HG03103 (cell line): ENCODE measurements around the gene EPB42.
"Not testable (repeated sequence)": the region's sequence is repeated elsewhere in the genome, so short reads cannot be mapped to it uniquely, and the experiment has no call there.

Experiments
- ATAC-seq: cut with Tn5 transposase; IDR thresholded peaks from one replicate; pipeline ENCODE4 v1.9.1; 2021; ENCODE audit warnings: low read depth; ENCODE audit not compliant: unreplicated experiment

The EPB42 gene

DNA sequence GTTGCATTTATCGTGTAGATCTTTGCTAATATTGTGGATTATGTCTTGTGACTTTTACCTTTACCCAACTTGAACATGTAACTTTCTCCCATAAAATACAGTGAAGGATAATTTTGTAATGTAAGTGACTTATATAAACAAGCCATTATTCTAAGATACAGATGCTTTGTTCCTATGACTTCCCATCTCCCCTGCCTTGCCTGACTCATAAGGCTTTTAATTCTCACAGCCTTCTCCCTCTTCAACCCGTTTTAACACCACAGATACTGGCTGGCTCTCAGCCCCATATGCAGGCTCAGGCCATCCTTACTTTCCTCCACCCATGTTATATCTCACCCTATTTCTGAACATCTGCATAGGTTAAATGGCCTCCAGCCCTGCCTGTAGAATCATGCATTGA, 31.5 kb downstream of the EPB42 start:
- ATAC-seq = no peak

DNA sequence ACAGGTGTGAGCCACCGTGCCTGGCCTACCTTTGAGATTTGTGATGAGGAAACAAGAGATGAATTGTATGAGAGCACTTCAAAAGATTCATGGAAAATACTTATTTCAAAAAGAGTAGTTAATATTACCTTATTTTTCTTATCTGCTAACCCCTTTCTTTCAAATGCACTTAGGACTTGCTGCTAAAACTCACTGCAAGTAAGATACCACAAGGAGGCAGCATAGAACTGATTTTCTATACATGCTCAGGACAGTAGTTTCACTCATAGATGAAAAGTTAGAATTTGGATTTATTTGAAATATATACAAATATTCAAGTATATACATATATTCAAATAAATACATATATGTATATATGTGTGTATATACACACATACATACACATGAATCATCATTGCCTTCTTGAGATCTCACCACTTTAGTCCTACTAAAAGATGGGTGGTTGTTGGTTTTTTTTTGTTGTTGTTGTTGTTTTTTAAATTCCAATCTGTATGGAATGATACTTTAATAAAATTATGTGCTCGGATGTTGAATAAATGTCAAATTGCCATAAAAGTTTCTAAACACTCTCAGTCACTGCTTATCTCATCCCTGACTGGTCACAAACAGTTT, 33.2 kb downstream of the EPB42 start:
- no peak for ATAC-seq

DNA sequence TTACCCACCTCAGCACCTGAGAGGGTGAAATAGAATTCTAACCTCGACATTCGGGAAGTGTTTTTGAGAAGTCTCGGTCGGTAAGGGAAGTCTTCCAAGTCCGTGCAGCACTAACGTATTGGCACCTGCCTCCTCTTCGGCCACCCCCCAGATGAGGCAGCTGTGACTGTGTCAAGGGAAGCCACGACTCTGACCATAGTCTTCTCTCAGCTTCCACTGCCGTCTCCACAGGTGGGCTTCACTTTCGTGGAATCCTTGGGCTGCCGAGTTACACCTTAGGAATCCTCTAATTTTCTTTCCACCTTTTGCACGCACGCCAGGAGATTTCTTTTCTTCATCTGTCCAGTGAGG, 34.8 kb downstream of the EPB42 start:
- peak; percentile 8 for ATAC-seq

DNA sequence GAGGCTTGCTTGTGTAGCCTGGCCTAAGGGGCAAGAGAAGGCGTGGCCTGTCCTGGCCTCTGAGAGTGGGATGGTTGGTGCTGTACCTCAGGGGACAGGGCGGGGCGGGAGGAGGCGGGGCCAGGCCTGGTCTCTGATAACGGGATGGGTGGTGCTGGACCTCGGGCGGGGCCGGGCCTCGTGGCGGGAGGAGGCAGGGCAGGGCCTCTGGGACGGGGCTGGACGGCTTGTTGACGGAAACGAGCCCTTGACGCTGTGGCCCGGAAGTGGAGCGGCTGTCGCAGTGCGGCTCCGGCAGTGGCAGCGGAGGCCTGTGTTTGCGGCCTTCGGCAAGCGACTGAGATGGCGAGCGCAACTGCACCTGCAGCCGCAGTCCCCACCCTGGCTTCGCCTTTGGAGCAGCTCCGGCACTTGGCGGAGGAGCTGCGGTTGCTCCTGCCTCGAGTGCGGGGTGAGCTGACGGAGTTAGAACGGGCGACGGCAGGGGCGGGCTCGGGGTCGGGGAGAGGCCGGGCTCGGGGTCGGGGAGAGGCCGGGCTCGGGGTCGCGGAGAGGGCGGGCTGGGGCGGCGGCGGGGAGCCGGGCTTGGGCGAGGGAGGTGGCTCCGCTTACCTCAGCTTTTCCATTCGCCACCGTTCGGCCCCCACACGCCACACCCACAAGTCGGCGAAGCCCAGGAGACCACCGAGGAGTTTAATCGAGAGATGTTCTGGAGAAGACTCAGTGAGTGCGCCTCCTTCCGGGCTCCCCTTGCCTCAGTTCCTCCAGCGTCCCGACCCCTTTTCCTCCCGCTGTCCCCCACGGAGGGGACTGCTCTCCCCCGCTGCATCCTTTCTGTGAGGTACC, 35.4 kb downstream of the EPB42 start, which contains the start of gene CCNDBP1:
Gene CCNDBP1 (plus strand): TSS at position 247 of the 846 bp plus-strand sequence. CDS start 96 bp downstream, at position 343.
- peak; percentile 91 for ATAC-seq

DNA sequence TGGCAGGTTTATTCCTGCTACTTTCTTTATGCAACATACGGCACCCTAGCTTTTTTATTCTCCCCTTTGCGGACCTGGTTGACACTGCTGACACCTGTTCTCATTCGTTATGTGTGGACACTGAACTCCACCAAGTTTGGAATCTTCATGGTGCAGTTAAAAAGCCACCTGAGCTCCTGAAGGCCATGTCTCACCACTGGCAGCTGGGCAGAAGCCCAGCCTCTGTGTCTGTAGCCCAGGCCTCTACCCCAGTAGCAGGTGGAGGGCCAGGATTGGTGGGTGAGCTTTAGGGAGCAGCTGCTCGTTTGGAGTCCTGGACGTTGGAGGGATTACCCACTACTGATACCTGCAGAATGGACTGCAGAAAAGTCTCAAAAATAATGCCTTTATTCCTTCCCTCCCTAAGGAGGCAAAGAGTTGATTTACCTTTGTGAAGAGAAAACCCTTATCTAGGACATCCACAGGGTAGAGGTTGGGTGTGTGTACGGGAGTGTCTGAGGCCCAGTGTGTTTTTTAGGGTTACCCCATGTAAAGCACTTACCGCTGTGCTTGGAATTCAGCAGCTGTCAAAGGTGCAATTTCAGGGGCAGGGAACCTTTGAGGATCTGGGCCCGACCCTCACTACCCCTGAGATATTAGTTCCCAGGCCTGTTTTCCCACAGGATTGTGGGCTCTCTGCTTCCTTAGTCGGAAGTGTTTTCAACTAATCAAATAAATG, 36.3 kb downstream of the EPB42 start:
- ATAC-seq = no peak

DNA sequence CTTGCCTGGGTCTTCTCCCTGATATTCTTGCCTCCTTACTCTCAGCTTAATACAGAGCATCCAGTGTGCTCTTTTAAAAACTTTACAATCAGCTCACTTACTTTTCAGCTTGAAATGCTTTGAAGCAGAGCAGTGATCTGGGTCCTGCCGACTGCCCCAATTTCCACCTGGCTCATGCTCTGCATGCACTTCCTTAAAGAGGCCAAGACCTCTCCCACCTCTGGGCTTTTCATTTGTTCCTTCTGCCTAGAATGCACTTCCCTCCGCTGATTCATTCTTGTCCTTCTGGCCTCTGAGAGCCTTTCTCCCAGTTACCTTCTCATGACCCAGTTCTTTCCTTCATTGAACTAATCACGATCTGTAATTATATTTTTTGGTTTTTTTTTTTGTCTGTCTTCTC, 37.5 kb downstream of the EPB42 start:
- ATAC-seq = no peak

DNA sequence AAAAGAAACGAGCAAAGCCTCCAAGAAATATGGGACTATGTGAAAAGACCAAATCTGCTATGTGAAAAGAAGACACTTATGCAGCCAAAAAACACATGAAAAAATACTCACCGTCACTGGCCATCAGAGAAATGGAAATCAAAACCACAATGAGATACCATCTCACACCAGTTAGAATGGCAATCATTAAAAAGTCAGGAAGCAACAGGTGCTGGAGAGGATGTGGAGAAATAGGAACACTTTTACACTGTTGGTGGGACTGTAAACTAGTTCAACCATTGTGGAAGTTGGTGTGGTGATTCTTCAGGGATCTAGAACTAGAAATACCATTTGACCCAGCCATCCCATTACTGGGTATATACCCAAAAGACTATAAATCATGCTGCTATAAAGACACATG, 43.7 kb downstream of the EPB42 start:
- not testable (repeated sequence) for ATAC-seq

DNA sequence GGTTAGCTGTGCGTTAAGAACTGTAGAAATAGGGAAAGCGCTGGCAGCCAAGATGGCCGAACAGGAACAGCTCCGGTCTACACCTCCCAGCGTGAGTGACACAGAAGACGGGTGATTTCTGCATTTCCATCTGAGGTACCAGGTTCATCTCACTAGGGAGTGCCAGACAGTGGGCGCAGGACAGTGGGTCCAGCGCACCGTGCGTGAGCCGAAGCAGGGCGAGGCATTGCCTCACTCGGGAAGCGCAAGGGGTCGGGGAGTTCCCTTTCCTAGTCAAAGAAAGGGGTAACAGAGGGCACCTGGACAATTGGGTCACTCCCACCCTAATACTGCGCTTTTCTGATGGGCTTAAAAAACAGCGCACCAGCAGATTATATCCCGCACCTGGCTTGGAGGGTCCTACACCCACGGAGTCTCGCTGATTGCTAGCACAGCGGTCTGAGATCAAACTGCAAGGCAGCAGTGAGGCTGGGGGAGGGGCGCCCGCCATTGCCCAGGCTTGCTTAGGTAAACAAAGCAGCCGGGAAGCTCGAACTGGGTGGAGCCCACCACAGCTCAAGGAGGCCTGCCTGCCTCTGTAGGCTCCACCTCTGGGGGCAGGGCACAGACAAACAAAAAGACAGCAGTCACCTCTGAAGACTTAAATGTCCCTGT, 45.0 kb downstream of the EPB42 start:
- not testable (repeated sequence) for ATAC-seq

DNA sequence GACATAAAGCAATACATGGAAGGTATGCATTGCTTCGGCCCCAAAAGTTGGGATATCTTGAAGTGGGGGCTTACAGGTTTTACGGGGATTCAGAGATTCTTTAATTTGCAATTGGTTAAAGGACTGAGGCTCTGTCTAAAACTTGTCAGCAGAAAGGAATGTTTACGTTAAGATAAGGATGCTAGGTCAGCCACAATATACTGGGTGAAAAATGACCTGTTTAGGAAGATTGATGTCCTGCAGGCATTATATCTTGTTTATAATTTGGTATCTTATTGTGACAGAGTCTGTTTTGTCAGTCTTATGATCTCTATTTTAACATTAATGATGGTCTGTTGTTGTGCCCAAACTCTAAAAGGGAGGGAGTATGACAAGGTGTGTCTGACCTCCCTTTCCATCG, 50.9 kb downstream of the EPB42 start:
- ATAC-seq = no peak

DNA sequence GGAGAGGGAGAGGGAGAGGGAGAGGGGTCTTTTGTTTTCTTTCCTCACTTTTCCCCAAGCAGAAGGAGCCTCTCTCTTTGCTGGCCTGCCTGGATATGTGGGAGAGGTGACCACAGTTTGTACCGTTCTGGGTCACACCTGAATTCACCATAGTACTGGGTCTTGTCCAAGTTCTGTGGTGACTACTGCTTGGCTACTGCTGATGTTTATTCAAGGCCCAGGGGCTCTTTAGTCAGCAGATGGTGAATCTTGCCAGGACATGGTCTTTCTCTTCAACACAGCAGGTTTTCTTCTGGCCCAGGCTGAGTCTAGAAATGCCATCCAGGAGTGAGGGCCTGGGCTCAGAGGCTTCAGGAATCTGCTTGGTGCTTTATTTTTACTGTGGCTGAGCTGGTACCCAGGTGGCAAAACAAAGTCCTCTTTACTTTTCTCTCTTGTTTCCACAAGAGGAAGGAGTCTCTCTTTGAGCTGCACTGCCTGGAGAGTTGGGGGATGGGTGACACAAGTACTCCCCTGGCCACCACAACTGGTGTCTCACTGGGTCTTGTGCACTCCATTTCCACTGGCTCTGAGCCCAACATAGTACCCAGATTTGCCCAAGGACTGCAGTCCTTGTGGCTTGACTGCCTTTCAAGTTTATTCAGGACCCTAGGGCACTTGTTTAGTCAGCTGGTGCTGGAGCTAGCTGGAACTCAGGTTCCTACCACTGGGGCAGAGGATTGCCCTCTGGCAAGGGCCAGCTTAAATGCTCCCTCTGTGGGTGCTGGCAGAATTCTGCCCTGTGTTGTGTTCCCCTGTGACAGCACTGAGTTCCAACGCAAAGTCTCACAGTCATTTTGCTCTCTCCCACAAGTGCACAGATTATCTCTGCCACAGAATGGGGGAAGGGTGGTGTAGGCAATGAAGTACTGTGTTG, 52.4 kb downstream of the EPB42 start:
- no peak for ATAC-seq

DNA sequence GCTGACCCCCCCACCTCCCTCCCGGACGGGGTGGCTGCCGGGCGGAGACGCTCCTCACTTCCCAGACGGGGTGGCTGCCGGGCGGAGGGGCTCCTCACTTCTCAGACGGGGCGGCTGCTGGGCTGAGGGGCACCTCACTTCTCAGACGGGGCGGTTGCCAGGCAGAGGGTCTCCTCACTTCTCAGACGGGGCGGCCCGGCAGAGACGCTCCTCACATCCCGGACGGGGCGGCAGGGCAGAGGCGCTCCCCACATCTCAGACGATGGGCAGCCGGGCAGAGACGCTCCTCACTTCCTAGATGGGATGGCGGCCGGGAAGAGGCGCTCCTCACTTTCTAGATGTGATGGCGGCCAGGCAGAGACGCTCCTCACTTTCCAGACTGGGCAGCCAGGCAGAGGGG, 53.6 kb downstream of the EPB42 start:
- not testable (repeated sequence) for ATAC-seq

DNA sequence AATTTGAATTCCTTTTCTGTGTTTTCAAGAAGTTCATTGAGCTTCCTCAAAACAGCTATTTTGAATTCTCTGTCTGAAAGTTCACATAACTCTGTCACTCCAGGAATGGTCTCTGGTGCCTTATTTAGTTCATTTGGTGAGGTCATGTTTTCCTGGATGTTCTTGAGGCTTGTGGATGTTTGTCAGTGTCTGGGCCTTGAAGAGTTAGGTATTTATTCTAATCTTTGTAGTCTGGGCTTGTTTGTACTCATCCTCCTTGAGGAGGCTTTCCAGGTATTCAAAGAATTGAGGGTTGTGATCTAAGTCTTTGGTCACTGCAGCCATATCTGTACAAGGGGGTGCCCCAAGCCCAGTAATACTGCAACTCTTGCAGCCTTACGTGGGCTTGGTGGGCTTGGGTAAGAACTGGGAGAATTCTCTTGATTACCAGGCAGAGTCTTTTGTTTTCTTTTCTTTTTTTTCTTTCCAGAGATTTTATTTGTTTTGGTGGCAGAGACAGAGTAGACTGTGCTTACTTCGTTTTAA, 55.0 kb downstream of the EPB42 start:
- ATAC-seq = no peak

DNA sequence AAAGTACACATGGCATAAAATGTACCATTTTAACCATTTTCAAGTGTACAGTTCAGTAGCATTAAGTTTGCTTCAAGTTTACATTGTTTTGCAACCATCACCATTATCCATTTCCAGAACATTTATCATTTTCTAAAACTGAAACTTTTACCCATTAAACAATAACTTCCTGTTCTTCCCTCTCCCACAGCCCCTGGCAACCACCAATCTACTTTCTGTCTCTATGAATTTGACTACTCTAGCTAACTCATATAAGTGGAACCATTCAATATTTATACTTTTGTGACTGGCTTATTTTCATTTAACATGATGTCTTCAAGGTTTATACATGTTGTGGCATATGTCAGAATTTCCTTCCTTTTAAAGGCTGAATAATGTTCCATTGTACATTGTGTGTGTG, 67.5 kb downstream of the EPB42 start:
- ATAC-seq = no peak

DNA sequence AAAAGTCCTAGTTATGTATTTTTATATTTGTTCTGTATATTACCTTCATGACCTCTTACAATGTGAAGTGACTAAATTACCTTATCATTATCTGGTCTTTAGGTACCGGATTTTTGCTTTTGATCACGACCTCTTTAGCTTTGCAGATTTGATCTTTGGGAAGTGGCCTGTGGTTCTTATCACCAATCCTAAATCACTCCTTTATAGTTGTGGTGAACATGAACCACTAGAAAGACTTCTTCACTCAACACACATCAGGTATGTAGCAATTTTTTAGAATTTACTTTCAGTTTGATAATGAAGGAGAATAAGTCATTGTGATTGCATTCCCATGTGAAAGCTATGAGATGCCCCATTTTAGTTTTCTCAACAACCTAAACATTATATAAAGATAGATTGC, 69.1 kb downstream of the EPB42 start:
- no peak for ATAC-seq

DNA sequence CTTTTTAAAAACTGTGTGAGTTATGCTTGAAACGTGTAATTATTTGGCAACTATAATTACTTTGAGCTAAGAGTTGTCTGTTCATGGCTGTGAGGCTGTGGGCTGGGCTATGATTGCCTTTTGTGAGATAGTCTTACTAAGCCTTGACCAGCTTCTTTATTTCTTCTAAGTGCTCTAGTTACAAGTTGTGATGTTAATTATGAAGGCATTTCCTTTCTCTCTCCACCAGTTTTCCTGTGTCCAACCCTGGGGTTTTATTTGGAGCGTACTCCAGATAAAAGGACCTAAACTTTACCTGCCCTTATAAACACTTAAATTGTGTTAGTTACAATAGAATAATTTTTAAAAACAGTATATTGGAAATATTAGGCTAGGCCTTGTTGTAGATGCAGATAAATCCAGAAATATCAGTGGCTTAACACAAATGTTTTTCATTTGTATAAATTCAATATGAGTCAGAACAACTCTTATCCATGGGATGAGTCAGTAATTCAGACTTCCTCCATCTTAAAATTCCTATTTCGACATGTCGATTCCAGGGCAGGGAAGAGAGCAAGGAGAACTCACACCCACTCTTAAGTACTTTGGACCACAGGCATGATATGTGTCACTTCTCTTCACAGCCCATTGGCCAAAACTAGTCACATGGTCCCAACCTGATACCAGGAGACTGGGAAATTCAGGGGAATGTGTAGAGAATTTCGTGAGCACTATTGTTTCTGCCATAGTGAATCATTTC, 70.5 kb downstream of the EPB42 start:
- no peak for ATAC-seq
